Lower lobe of right lung (tissue), 2 donors: Measurements from ENCODE around the gene MTMR6. TPM values are rescaled to one million over a fixed set of nuclear protein-coding genes. Genes with fewer than 3 reads are reported as not detected.
A peak's percentile ranks its signal among the peaks of the same experiment; 100 is the strongest.

ENCODE experiments used
- ATAC-seq, 2 donors: fragments of 200-7000 bp; cut with Tn5 transposase; one replicate each; pipeline ENCODE4 v1.9.1; 2020 to 2022; ENCODE audit warnings: mild to moderate bottlenecking in 2 of 2, moderate library complexity in 2 of 2
- DNase-seq: peaks from one replicate; pipeline ENCODE4 v3.0.0-alpha.2; 2020
- H3K27ac ChIP-seq: fragments of 200-600 bp; one replicate; pipeline ENCODE4 v1.8.0; 2022
- H3K27me3 ChIP-seq: fragments of 200-600 bp; one replicate; pipeline ENCODE4 v1.8.0; 2022; ENCODE audit warnings: low read depth
- H3K36me3 ChIP-seq: fragments of 200-600 bp; one replicate; pipeline ENCODE4 v1.8.0; 2022; ENCODE audit warnings: mild to moderate bottlenecking
- H3K4me1 ChIP-seq: fragments of 200-600 bp; one replicate; pipeline ENCODE4 v1.8.0; 2022
- H3K4me3 ChIP-seq: fragments of 200-600 bp; one replicate; pipeline ENCODE4 v1.8.0; 2022; ENCODE audit warnings: mild to moderate bottlenecking
- H3K9me3 ChIP-seq: fragments of 200-600 bp; one replicate; pipeline ENCODE4 v1.8.0; 2022
- CTCF ChIP-seq: fragments of 200-600 bp; IDR thresholded peaks from one replicate; pipeline ENCODE4 v1.8.0; 2022; ENCODE audit warnings: antibody characterized with exemption, mild to moderate bottlenecking
- intact Hi-C: fragments of 100-400 bp; cut with DNase I; formaldehyde crosslinking; loops from one replicate; pipeline ENCODE4 v1.11.0; 2022
- total RNA-seq: library from RNA; stranded (reverse); fragmentation: NEBNext Ultra II Directional; extraction: Animal tissue kit (Norgen Biotek cat#: 25700); gene quantifications from one replicate; pipeline ENCODE4 v1.2.1, GENCODE V29; 2021
- donor health status: DM: no; HTN: yes; CAD: no; lungs with severe emphysema.

The MTMR6 gene
- total RNA-seq, 1 donor from 2014 or later: 19.8 TPM

- ATAC-seq: peak; percentile 18 to 37
- peaks cover 9% of the 10 kb centered on the region for H3K27me3 ChIP-seq
- peak; percentile 58 for DNase-seq
- no peak for TF ChIP-seq CTCF
- peak overlapping the region; percentile 88 for H3K27ac ChIP-seq
- no peaks in the 10 kb centered on the region for H3K9me3 ChIP-seq
- H3K36me3 ChIP-seq: no peaks in the 10 kb centered on the region
- intact Hi-C loops: no loop called here
- peak overlapping the region; percentile 85 for H3K4me3 ChIP-seq
- H3K4me1 ChIP-seq: peaks cover 32% of the 10 kb centered on the region
Observed at GRCh38 chr13:25300861-25301346, 13.6 kb upstream of the MTMR6 start.

- TF ChIP-seq CTCF: no peak
- no peaks in the 10 kb centered on the region for H3K9me3 ChIP-seq
- H3K4me3 ChIP-seq: no peak overlapping the region
- no peak for ATAC-seq
- peaks cover 9% of the 10 kb centered on the region for H3K27me3 ChIP-seq
- no peak for DNase-seq
- intact Hi-C loops: no loop called here
- H3K27ac ChIP-seq: no peak overlapping the region
- H3K4me1 ChIP-seq: peaks cover 4% of the 10 kb centered on the region
- H3K36me3 ChIP-seq: no peaks in the 10 kb centered on the region
Observed at GRCh38 chr13:25295701-25296100, 8.4 kb upstream of the MTMR6 start.

GRCh38 chr13:25295228-25295627 lies 7.9 kb upstream of the MTMR6 start:
- Histone ChIP-seq H3K9me3 (no peaks in the 10 kb centered on the region), H3K27me3 (peaks cover 9% of the 10 kb centered on the region), H3K4me1 (no peaks in the 10 kb centered on the region), H3K27ac (no peak overlapping the region), H3K4me3 (no peak overlapping the region), H3K36me3 (no peaks in the 10 kb centered on the region)
- DNase-seq (no peak), ATAC-seq (no peak)
- intact Hi-C loops: no loop called here
- TF ChIP-seq CTCF: no peak

- Histone ChIP-seq H3K4me1 (peaks cover 4% of the 10 kb centered on the region), H3K4me3 (no peak overlapping the region), H3K36me3 (no peaks in the 10 kb centered on the region), H3K9me3 (no peaks in the 10 kb centered on the region), H3K27me3 (peaks cover 4% of the 10 kb centered on the region), H3K27ac (no peak overlapping the region)
- no peak for TF ChIP-seq CTCF
- intact Hi-C loops: no loop called here
- DNase-seq (no peak), ATAC-seq (peak in 1 of 2 donors; percentile 8)
Observed at GRCh38 chr13:25292301-25292700, 5.0 kb upstream of the MTMR6 start.

- DNase-seq: no peak
- Histone ChIP-seq H3K9me3 (no peaks in the 10 kb centered on the region), H3K27me3 (peaks cover 3% of the 10 kb centered on the region), H3K4me1 (peaks cover 4% of the 10 kb centered on the region), H3K36me3 (no peaks in the 10 kb centered on the region), H3K27ac (no peak overlapping the region), H3K4me3 (no peak overlapping the region)
- no peak for TF ChIP-seq CTCF
- intact Hi-C loops: no loop called here
- ATAC-seq: no peak
Observed at GRCh38 chr13:25291691-25292090, 4.4 kb upstream of the MTMR6 start.

- no peak for TF ChIP-seq CTCF
- Histone ChIP-seq H3K36me3 (no peaks in the 10 kb centered on the region), H3K27me3 (no peaks in the 10 kb centered on the region), H3K27ac (no peak overlapping the region), H3K4me1 (peaks cover 14% of the 10 kb centered on the region), H3K4me3 (no peak overlapping the region), H3K9me3 (no peaks in the 10 kb centered on the region)
- no peak for ATAC-seq
- no peak for DNase-seq
- intact Hi-C loops: no loop called here
Observed at GRCh38 chr13:25288966-25289365, 1.7 kb upstream of the MTMR6 start.
